ENCODE measurements around the gene CAPZA2. TPM values are rescaled to one million over a fixed set of nuclear protein-coding genes. Genes with fewer than 3 reads are reported as not detected.

Gene CAPZA2
- total and polyA plus RNA-seq, 9 of the 15 experiments (the other 6 are each of a cell fraction or from before 2014, with no cell fraction given): 67.0 to 524 (median 176) TPM

DNA sequence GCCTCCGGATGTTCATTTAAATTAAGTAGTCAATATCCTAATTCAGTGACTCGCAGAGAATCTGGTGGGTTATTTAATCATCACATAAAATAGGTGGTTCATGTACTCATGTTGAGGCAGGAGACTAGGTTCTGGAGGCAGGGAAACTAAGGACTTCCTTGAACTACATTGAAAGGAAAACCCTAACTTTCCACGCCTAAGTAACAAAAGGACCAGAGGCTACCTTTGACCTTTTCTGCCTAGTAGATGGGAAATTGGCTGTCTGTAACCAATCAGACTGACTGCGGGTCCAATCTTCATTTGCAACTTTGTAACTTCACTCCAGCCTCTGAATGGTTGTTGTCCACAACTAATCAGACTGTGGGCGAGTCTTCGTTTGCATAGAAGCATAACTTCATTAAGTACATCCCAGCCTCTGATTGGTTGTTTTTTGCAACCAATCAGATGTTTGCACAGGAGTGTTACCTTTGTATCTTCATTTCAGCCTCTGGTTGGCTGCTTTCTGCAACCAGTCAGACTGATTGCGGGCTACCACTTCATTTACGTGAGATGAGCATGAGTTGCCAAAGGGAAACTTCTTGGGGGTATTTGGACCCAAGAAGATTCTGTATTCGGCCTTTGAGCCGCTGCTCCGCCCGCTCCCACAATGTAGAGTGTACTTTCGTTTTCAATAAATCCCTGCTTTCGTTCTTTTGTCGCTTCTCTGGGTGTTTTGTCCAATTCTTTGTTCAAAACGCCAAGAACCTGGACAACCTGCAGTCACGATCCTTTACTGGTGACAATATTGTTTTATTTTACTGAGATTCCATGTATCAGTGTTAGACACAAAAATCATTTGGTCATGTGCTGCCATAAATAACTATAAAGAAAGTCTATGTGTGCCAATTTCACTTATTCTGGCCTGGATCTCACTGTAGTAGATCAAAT is 89.2 kb downstream of the CAPZA2 start (continued):
- peak; percentile 4; the same call in 1 of the 2 replicates for TF ChIP-seq NBN (IDR thresholded peaks at IDR 0.05; ENCODE audit: low read depth)

DNA sequence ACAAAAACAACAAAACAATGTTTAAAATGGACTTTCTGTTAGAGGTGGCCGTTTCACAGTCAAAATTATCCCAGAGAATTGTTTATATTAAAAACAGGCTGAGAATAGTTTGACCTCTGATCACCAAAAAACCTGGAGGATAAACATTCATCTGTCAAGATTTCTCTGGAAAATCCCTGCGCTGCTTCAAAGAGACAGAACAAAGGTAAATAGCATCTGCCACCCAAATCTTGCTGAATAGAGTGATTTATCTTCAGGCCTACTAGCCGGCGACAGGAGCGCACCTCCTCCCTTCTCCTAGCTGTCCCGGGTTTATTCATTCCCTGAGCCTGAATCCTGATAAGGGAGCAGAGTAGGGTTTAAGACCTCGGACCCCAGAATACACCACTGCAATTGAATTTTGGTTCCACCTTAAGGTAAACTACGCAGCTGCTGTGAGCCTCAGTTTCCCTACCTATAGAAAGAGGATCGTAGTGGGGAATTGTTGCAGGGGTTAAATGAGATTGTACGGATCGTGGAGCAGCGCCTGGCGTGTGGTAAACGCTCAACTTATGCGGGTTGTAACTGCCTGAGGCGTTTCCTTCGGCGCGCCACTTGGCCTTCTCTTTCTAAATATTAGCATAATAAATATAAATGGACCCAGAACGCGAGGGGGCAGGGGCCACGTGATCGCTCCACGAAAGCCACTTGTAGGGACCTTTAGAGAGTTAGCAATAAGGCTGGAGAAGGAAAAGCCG is 90.4 kb downstream of the CAPZA2 start:
- in situ Hi-C loops (cut with MboI): loop anchor here (25.0 kb wide), 1 partner anchor 1234 kb away; the partner anchor contains the start of gene LSM8
- H4K20me1 ChIP-seq (replicated peaks; ENCODE audit: control insufficient read depth, insufficient read depth, low read length): no peaks in the 10 kb centered on the region
- under 1% methylated on average over 25 of the region's 25 CpGs for WGBS (ENCODE audit: insufficient coverage, low coverage, missing lambda C conversion rate)
- H3K9ac ChIP-seq (ENCODE audit: insufficient read depth in 1 of 2, low read depth in 2 of 2, low read length in 2 of 2): peak overlapping the region; percentile 96 to 98
- ATAC-seq: peak; percentile 14
- peak overlapping the region; percentile 79 for H3K4me3 ChIP-seq
- intact Hi-C loops (cut with micrococcal nuclease): loop anchor here (5.0 to 10.0 kb wide), 4 partner anchors 448 to 1232 kb away; partner anchors contain the start of genes LSM8 and TES
- ChIA-PET CTCF (ENCODE audit: low intra/inter-chr PET ratio) (interaction anchor here (0.7 to 1.7 kb wide), 2 partner anchors 159 to 166 kb away, joined by 4 to 11 read pairs; no protein-coding TSS in a partner anchor), POLR2A (interaction anchor here (0.6 to 5.0 kb wide), 7 partner anchors 10 to 246 kb away, joined by 3 to 40 read pairs (median 4); no protein-coding TSS in a partner anchor)
- peak overlapping the region; percentile 95 for H3K27ac ChIP-seq (ENCODE audit: extremely low read depth, low read depth, low read length)
- peaks cover 41% of the 10 kb centered on the region for H3K79me2 ChIP-seq (ENCODE audit: control insufficient read depth, insufficient read depth, low read length)
- peak in 3 of 4 experiments; percentile 35 to 84 (median 57) for DNase-seq (ENCODE audit: extremely low read depth in 1 of 4, low spot score in 3 of 4)
- peaks cover 8% of the 10 kb centered on the region; the same call in 1 of the 3 replicates for H3K36me3 ChIP-seq (ENCODE audit: control insufficient read depth, insufficient read depth, low read length)
- no peaks in the 10 kb centered on the region for H3K9me3 ChIP-seq (replicated peaks; ENCODE audit: control insufficient read depth, insufficient read depth, low read depth, low read length)
- no peaks in the 10 kb centered on the region for H3K27me3 ChIP-seq (ENCODE audit: control insufficient read depth in 2 of 2, insufficient read depth in 2 of 2, low read length in 2 of 2)
- no peaks in the 10 kb centered on the region for H3K9me1 ChIP-seq (ENCODE audit: control insufficient read depth, insufficient read depth, low read length)
- FAIRE-seq: peak; percentile 49
- H3K4me1 ChIP-seq (replicated peaks in 1 of 2; ENCODE audit: control insufficient read depth in 2 of 2, insufficient read depth in 2 of 2, low read length in 2 of 2): peaks cover 27 to 57% of the 10 kb centered on the region in 2 experiments
- H3K4me2 ChIP-seq (ENCODE audit: insufficient read depth, low read length): peak overlapping the region; percentile 81
- BruUV-seq (replicated peaks): TSS peak; percentile 81
- H2AFZ ChIP-seq (ENCODE audit: low read depth, low read length): peak overlapping the region; percentile 98
- TF ChIP-seq, protein P1, sequence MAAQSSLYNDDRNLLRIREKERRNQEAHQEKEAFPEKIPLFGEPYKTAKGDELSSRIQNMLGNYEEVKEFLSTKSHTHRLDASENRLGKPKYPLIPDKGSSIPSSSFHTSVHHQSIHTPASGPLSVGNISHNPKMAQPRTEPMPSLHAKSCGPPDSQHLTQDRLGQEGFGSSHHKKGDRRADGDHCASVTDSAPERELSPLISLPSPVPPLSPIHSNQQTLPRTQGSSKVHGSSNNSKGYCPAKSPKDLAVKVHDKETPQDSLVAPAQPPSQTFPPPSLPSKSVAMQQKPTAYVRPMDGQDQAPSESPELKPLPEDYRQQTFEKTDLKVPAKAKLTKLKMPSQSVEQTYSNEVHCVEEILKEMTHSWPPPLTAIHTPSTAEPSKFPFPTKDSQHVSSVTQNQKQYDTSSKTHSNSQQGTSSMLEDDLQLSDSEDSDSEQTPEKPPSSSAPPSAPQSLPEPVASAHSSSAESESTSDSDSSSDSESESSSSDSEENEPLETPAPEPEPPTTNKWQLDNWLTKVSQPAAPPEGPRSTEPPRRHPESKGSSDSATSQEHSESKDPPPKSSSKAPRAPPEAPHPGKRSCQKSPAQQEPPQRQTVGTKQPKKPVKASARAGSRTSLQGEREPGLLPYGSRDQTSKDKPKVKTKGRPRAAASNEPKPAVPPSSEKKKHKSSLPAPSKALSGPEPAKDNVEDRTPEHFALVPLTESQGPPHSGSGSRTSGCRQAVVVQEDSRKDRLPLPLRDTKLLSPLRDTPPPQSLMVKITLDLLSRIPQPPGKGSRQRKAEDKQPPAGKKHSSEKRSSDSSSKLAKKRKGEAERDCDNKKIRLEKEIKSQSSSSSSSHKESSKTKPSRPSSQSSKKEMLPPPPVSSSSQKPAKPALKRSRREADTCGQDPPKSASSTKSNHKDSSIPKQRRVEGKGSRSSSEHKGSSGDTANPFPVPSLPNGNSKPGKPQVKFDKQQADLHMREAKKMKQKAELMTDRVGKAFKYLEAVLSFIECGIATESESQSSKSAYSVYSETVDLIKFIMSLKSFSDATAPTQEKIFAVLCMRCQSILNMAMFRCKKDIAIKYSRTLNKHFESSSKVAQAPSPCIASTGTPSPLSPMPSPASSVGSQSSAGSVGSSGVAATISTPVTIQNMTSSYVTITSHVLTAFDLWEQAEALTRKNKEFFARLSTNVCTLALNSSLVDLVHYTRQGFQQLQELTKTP (IDR thresholded peaks at IDR 0.05; ENCODE audit: low read depth in 1 of 2, partially characterized antibody in 2 of 2): peak; percentile 59 to 61
- TF ChIP-seq, protein P2, sequence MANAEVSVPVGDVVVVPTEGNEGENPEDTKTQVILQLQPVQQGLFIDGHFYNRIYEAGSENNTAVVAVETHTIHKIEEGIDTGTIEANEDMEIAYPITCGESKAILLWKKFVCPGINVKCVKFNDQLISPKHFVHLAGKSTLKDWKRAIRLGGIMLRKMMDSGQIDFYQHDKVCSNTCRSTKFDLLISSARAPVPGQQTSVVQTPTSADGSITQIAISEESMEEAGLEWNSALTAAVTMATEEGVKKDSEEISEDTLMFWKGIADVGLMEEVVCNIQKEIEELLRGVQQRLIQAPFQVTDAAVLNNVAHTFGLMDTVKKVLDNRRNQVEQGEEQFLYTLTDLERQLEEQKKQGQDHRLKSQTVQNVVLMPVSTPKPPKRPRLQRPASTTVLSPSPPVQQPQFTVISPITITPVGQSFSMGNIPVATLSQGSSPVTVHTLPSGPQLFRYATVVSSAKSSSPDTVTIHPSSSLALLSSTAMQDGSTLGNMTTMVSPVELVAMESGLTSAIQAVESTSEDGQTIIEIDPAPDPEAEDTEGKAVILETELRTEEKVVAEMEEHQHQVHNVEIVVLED (CRISPR knock-in tag; IDR thresholded peaks at IDR 0.05): no peak
- TF ChIP-seq CHCHD3 (CRISPR knock-in tag; IDR thresholded peaks at IDR 0.05) (no peak), WHSC1 (IDR thresholded peaks at IDR 0.05; ENCODE audit: low read length) (no peak)
- TF ChIP-seq, protein P3, sequence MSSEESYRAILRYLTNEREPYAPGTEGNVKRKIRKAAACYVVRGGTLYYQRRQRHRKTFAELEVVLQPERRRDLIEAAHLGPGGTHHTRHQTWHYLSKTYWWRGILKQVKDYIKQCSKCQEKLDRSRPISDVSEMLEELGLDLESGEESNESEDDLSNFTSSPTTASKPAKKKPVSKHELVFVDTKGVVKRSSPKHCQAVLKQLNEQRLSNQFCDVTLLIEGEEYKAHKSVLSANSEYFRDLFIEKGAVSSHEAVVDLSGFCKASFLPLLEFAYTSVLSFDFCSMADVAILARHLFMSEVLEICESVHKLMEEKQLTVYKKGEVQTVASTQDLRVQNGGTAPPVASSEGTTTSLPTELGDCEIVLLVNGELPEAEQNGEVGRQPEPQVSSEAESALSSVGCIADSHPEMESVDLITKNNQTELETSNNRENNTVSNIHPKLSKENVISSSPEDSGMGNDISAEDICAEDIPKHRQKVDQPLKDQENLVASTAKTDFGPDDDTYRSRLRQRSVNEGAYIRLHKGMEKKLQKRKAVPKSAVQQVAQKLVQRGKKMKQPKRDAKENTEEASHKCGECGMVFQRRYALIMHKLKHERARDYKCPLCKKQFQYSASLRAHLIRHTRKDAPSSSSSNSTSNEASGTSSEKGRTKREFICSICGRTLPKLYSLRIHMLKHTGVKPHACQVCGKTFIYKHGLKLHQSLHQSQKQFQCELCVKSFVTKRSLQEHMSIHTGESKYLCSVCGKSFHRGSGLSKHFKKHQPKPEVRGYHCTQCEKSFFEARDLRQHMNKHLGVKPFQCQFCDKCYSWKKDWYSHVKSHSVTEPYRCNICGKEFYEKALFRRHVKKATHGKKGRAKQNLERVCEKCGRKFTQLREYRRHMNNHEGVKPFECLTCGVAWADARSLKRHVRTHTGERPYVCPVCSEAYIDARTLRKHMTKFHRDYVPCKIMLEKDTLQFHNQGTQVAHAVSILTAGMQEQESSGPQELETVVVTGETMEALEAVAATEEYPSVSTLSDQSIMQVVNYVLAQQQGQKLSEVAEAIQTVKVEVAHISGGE (CRISPR knock-in tag; IDR thresholded peaks at IDR 0.05): peak in 2 of 3 experiments; percentile 53 to 93; a peak in 2 of 6 replicates

Measured in K562 (cell line).